ENCODE results near the gene FTL. TPM values are rescaled to one million over a fixed set of nuclear protein-coding genes. Genes with fewer than 3 reads are reported as not detected.

FTL gene
- total RNA-seq, 4 donors from 2014 or later: 472 to 2,968 (median 1,570) TPM

DNA sequence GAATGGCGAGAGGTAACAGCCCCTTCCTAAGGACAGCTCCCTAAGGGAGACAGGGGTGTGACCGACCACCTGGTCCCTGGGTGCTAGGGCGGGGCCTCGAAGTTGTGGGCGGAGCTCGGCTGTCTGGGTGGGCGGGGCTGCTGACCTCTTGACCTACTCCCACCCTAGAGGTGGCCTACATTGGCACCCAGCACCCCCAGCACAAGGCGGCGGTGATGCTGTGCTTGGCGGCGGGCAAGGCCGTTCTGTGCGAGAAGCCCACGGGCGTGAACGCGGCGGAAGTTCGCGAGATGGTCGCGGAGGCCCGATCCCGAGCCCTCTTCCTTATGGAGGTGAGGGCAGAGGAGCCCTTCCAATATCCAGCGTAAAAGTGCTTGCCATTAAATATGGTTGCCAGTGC, 29.2 kb upstream of the FTL start:
- no peaks in the 10 kb centered on the region for H3K4me1 ChIP-seq
- DNase-seq: no peak
- TF ChIP-seq CTCF (IDR thresholded peaks at IDR 0.05) (no peak), POLR2A (IDR thresholded peaks at IDR 0.05) (no peak)
- no peak overlapping the region for H3K27ac ChIP-seq
- H3K27me3 ChIP-seq: no peaks in the 10 kb centered on the region
- H3K36me3 ChIP-seq: no peaks in the 10 kb centered on the region
- no peaks in the 10 kb centered on the region for H3K9me3 ChIP-seq
- H3K4me3 ChIP-seq: no peak overlapping the region
- intact Hi-C loops (cut with DNase I; ENCODE audit: low total_unique reads): no loop called here

GRCh38 chr19:48938256-48938655, 26.9 kb upstream of the FTL start:
- Histone ChIP-seq H3K4me1 (no peaks in the 10 kb centered on the region), H3K36me3 (no peaks in the 10 kb centered on the region), H3K27ac (no peak overlapping the region), H3K9me3 (no peaks in the 10 kb centered on the region), H3K27me3 (no peaks in the 10 kb centered on the region), H3K4me3 (no peak overlapping the region)
- no peak for DNase-seq
- TF ChIP-seq CTCF (IDR thresholded peaks at IDR 0.05) (no peak), POLR2A (IDR thresholded peaks at IDR 0.05) (no peak)
- intact Hi-C loops (cut with DNase I; ENCODE audit: low total_unique reads): no loop called here

DNA sequence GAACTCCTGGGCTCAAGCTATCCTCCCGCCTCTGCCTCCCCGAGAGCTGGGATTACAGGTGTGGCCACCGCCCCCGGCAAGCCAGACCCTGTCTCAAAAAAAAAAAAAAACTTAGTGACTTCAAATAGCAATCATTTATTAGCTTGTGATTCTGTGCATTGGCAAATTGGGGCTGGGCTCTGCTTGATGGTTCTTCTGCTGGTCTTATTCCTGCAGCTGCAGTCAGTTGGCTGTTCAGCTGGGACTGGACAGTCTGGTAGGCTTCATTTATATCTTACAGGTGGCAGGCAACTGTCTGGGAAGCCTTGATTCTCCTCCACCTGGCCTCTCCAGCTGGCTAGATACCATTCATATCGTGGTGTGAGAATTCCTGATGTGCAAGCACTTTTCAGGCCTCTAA, 24.2 kb upstream of the FTL start:
- intact Hi-C loops (cut with DNase I; ENCODE audit: low total_unique reads): no loop called here
- no peak overlapping the region for H3K27ac ChIP-seq
- no peak for TF ChIP-seq CTCF (IDR thresholded peaks at IDR 0.05)
- no peak for TF ChIP-seq POLR2A (IDR thresholded peaks at IDR 0.05)
- no peak overlapping the region for H3K4me3 ChIP-seq
- H3K36me3 ChIP-seq: no peaks in the 10 kb centered on the region
- no peak for DNase-seq
- H3K4me1 ChIP-seq: no peaks in the 10 kb centered on the region
- H3K27me3 ChIP-seq: no peaks in the 10 kb centered on the region
- H3K9me3 ChIP-seq: no peaks in the 10 kb centered on the region

GRCh38 chr19:48943081-48943480, 22.0 kb upstream of the FTL start:
- DNase-seq: no peak
- Histone ChIP-seq H3K4me3 (no peak overlapping the region), H3K4me1 (no peaks in the 10 kb centered on the region), H3K27ac (no peak overlapping the region), H3K9me3 (no peaks in the 10 kb centered on the region), H3K27me3 (no peaks in the 10 kb centered on the region), H3K36me3 (no peaks in the 10 kb centered on the region)
- intact Hi-C loops (cut with DNase I; ENCODE audit: low total_unique reads): no loop called here
- no peak for TF ChIP-seq POLR2A (IDR thresholded peaks at IDR 0.05)
- TF ChIP-seq CTCF (IDR thresholded peaks at IDR 0.05): no peak

DNA sequence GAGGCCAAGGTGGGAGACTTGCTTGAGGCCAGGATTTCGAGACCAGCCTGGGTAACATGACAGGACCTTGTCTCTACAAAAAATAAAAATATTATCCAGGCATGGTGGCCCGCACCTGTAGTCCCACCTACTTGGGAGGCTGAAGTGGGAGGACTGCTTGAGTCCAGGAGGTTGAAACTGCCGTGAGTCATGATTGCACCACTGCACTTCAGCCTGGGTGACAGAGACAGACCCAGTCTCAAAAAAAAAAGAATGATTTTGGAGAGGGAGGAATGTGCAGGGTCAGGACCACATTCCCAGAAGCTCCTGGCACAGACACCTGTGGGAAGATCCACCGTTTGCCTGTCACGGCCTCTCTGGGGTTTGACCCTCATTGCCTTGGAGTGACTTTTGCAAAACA, 19.7 kb upstream of the FTL start:
- H3K27ac ChIP-seq: no peak overlapping the region

More for the DNA sequence above, 19.7 kb upstream of the FTL start:
- Histone ChIP-seq H3K4me3 (no peak overlapping the region), H3K27me3 (no peaks in the 10 kb centered on the region), H3K4me1 (no peaks in the 10 kb centered on the region), H3K36me3 (no peaks in the 10 kb centered on the region), H3K9me3 (no peaks in the 10 kb centered on the region)
- intact Hi-C loops (cut with DNase I; ENCODE audit: low total_unique reads): no loop called here
- TF ChIP-seq CTCF (IDR thresholded peaks at IDR 0.05) (no peak), POLR2A (IDR thresholded peaks at IDR 0.05) (no peak)
- no peak for DNase-seq

Measured in uterus (tissue), 4 donors.